Activated CD4-positive, alpha-beta T cell treated with anti-CD3 and anti-CD28 coated beads for 36 hours (primary cell): ENCODE results near the gene LIPJ. TPM values are rescaled to one million over a fixed set of nuclear protein-coding genes. Genes with fewer than 3 reads are reported as not detected.

Experiments used
- ATAC-seq: fragments of 200-7000 bp; cut with Tn5 transposase; one replicate; pipeline ENCODE4 v1.10.0; 2021; ENCODE audit warnings: mild to moderate bottlenecking, moderate library complexity
- CTCF ChIA-PET: fragments of 350-600 bp; sonication (Branson Sonifier 250); formaldehyde crosslinking; loops from one replicate; lab custom pipeline; 2021; ENCODE audit warnings: antibody characterized with exemption; lab: Charles Lee
- POLR2A ChIA-PET: fragments of 350-600 bp; sonication (Branson Sonifier 250); formaldehyde crosslinking; loops from one replicate; lab custom pipeline; 2021; ENCODE audit warnings: antibody characterized with exemption, inconsistent platforms; lab: Charles Lee
- DNase-seq: peaks from one replicate; pipeline ENCODE4 v3.0.0-alpha.2; 2020
- H3K27ac Mint-ChIP-seq: one replicate; pipeline ENCODE4 v1.8.0; 2021; ENCODE audit warnings: mixed read lengths
- H3K27me3 Mint-ChIP-seq: one replicate; pipeline ENCODE4 v1.8.0; 2021; ENCODE audit warnings: mixed read lengths
- H3K36me3 Mint-ChIP-seq: one replicate; pipeline ENCODE4 v1.8.0; 2021; ENCODE audit warnings: low read depth, mixed read lengths
- H3K4me1 Mint-ChIP-seq: one replicate; pipeline ENCODE4 v1.8.0; 2021; ENCODE audit warnings: mixed read lengths
- H3K4me3 Mint-ChIP-seq: one replicate; pipeline ENCODE4 v1.8.0; 2021; ENCODE audit warnings: mild to moderate bottlenecking, moderate library complexity, mixed read lengths
- H3K9me3 Mint-ChIP-seq: one replicate; pipeline ENCODE4 v1.8.0; 2021; ENCODE audit warnings: low read depth, mixed read lengths
- intact Hi-C, 2 experiments: fragments of 100-400 bp; cut with DNase I in 1 of 2; cut with micrococcal nuclease in 1 of 2; formaldehyde crosslinking; loops; one replicate each; pipeline versions ENCODE4 v1.14.2 to v1.15.1; 2022 to 2024; cut with DNase I, micrococcal nuclease
- total RNA-seq, 2 experiments: library from RNA; stranded (reverse); gene quantifications; one replicate each; pipeline ENCODE4 v1.2.3, GENCODE V29; 2021

Gene LIPJ
- total RNA-seq, 2 experiments from 2014 or later = not detected

GRCh38 chr10:88594482-88594881, 7.9 kb downstream of the LIPJ start:
- H3K4me3 Mint-ChIP-seq = no peak overlapping the region
- no peaks in the 10 kb centered on the region for H3K36me3 Mint-ChIP-seq
- no peak for ATAC-seq
- no peaks in the 10 kb centered on the region for H3K9me3 Mint-ChIP-seq
- CTCF ChIA-PET = interaction anchor here (0.7 to 2.6 kb wide), 3 partner anchors 9 to 184 kb away, joined by 3 to 8 read pairs (median 6); partner anchors contain the start of gene RNLS
- POLR2A ChIA-PET = no interaction called here
- no peaks in the 10 kb centered on the region for H3K27me3 Mint-ChIP-seq
- H3K27ac Mint-ChIP-seq = no peak overlapping the region
- intact Hi-C loops = no loop called here
- peaks cover 8% of the 10 kb centered on the region for H3K4me1 Mint-ChIP-seq
- DNase-seq = no peak

DNA sequence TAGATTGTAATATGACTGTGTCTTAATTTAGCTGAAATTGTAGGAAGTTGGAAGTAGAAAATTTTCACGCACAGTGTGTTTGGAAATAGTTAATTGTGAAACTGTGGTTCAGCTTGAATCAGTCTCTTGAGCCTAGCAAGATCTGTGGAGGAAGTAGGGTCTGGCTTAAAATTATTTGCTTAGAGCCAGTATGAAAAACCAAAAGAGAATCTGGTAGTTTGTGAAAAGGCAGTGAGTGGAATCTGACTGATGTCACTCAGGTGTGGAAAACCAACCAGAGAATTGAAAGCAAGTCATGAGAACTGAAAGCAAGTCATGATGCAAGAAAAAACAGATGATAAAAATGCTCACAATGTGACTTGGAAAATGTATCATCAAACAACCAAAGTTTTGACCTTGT, 11.5 kb downstream of the LIPJ start:
- H3K4me3 Mint-ChIP-seq = no peak overlapping the region
- ChIA-PET CTCF (no interaction called here), POLR2A (interaction anchor here (0.6 kb wide), 1 partner anchor 13 kb away, joined by 3 read pairs; no protein-coding TSS in a partner anchor)
- H3K36me3 Mint-ChIP-seq = no peaks in the 10 kb centered on the region
- no peak for DNase-seq
- intact Hi-C loops = no loop called here
- H3K27ac Mint-ChIP-seq = no peak overlapping the region
- ATAC-seq = peak; percentile 47
- H3K4me1 Mint-ChIP-seq = peaks cover 8% of the 10 kb centered on the region
- no peaks in the 10 kb centered on the region for H3K27me3 Mint-ChIP-seq
- H3K9me3 Mint-ChIP-seq = no peaks in the 10 kb centered on the region

- ATAC-seq = no peak
- CTCF ChIA-PET = no interaction called here
- H3K27me3 Mint-ChIP-seq = peaks cover 3% of the 10 kb centered on the region
Observed at GRCh38 chr10:88608052-88608732, 21.6 kb downstream of the LIPJ start.

GRCh38 chr10:88608780-88609179, 22.2 kb downstream of the LIPJ start:
- Mint-ChIP-seq H3K36me3 (no peaks in the 10 kb centered on the region), H3K4me3 (no peak overlapping the region), H3K4me1 (no peaks in the 10 kb centered on the region), H3K9me3 (no peaks in the 10 kb centered on the region), H3K27me3 (peaks cover 3% of the 10 kb centered on the region), H3K27ac (no peak overlapping the region)
- intact Hi-C loops = no loop called here
- ChIA-PET POLR2A (no interaction called here), CTCF (no interaction called here)
- ATAC-seq = no peak
- no peak for DNase-seq

More at GRCh38 chr10:88608052-88608732, 21.6 kb downstream of the LIPJ start:
- Mint-ChIP-seq H3K9me3 (no peaks in the 10 kb centered on the region), H3K27ac (no peak overlapping the region), H3K4me3 (no peak overlapping the region), H3K36me3 (no peaks in the 10 kb centered on the region), H3K4me1 (no peaks in the 10 kb centered on the region)
- POLR2A ChIA-PET = no interaction called here
- DNase-seq = no peak
- intact Hi-C loops = no loop called here

DNA sequence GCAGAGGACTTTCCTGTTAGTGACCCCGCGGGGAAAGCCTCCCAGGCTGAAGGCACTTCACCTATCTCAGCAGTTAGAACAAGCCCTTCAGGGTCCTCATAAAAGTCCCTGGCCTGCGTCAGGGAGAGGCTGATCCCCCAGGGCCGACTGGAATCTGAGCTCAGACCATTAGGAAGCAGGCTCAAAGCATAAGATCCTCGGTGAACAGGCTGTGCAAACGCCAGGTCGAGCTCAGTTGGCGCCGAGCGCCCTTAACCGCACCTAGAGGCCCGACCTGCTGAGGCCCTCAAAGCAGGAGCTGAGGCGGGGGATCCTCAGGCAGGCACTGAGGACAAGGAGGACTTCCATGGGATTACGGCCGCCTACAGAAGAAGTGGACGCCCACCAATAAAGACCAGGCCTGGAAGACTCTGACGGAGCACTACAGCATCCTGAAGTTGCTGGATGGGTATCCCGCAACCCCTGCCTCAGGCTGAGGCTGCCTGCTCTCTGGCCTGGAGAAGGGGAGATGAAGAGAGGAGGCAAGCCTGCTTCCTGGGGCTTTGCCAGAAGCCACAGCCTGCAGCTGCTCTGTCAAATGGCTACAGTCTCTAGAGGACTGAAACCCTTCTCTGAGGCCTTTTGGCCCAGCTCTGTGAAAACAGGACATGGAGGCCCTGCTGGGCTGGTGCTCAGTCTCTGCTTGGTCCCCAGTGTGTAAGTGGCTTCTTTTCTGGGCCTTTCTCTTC, 29.9 kb downstream of the LIPJ start:
- POLR2A ChIA-PET = no interaction called here
- H3K4me1 Mint-ChIP-seq = no peaks in the 10 kb centered on the region

DNA sequence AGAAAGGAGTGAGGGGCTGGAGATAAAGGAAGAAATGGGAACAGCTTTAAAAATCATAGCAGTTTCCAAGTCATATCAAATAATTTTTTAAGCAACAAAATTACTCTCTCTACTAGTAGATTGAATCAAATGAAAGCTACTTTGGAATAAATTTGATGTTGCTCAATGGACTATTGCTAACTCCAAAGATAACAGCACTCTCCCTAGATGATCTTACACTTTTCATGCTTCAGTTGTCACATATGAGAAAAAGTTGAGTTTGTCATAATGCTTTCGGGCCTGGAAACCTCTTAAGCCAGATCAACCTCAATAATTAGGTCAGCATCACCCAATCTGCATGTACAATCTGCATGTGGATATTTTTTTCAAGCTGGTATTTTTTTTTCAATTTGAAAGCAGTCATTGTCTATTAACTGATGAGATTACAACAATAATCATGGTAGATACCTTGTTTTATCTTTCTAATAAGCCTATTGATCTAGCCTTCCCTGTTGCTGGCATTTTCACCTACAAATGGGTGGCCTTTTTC, 31.3 kb downstream of the LIPJ start:
- intact Hi-C loops = no loop called here
- Mint-ChIP-seq H3K4me3 (no peak overlapping the region), H3K27me3 (no peaks in the 10 kb centered on the region), H3K27ac (no peak overlapping the region), H3K36me3 (no peaks in the 10 kb centered on the region), H3K9me3 (no peaks in the 10 kb centered on the region), H3K4me1 (no peaks in the 10 kb centered on the region)
- no peak for ATAC-seq
- no peak for DNase-seq
- POLR2A ChIA-PET = no interaction called here
- CTCF ChIA-PET = interaction anchor here (0.8 to 1.1 kb wide), 3 partner anchors 35 to 206 kb away, joined by 3 to 5 read pairs (median 4); partner anchors contain the start of gene RNLS

More for the DNA sequence above, 29.9 kb downstream of the LIPJ start:
- Mint-ChIP-seq H3K27me3 (no peaks in the 10 kb centered on the region), H3K36me3 (no peaks in the 10 kb centered on the region), H3K27ac (no peak overlapping the region), H3K4me3 (no peak overlapping the region), H3K9me3 (no peaks in the 10 kb centered on the region)
- ATAC-seq (no peak), DNase-seq (no peak)
- intact Hi-C loops = no loop called here
- CTCF ChIA-PET = interaction anchor here (1.1 kb wide), 1 partner anchor 33 kb away, joined by 5 read pairs; the partner anchor contains the start of gene RNLS

DNA sequence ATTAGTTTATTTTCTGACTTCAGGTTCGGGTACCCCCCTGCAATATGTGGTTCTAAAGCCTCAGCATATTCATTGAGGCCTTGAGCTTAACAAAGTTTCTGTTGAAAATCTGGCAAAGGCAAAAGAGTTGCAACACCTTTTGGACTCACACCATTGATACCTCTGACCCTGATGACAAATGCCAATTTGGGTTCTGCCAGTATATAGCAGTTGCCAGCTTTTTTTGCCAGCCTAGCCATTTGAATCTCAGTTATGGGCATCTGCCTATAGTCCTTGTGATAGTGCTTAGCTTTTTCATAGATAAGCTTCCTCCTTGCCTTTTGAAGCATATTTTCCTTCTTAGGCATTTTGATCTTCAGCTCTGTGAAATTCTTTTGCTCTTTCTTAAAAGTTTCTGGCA, 31.9 kb downstream of the LIPJ start:
- CTCF ChIA-PET = no interaction called here
- Mint-ChIP-seq H3K36me3 (no peaks in the 10 kb centered on the region), H3K27ac (no peak overlapping the region), H3K4me3 (no peak overlapping the region), H3K4me1 (no peaks in the 10 kb centered on the region), H3K27me3 (no peaks in the 10 kb centered on the region), H3K9me3 (no peaks in the 10 kb centered on the region)
- DNase-seq = no peak
- ATAC-seq = no peak
- POLR2A ChIA-PET = no interaction called here
- intact Hi-C loops = no loop called here

GRCh38 chr10:88620441-88620840, 33.9 kb downstream of the LIPJ start:
- ChIA-PET CTCF (interaction anchor here (0.7 kb wide), 1 partner anchor 37 kb away, joined by 3 read pairs; the partner anchor contains the start of gene RNLS), POLR2A (no interaction called here)
- H3K36me3 Mint-ChIP-seq = no peaks in the 10 kb centered on the region

DNA sequence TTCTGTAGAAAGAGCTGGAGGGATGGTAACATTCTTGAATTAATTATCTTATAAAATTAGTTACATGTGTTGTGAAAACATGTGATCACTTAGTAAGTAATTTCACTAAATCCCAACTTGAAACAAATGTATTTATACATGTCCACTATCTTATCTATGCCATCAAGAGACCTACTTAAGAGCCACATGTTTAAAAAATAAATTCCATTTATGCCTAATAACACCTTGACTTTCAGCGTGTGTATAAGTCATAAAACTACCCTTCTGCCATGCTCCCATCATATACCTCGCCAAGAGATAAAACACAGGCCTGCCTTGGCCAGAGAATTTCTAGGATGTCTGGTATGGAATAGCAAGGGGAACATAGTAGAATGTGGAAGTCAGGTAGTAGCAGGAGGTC, 37.3 kb downstream of the LIPJ start:
- ChIA-PET POLR2A (no interaction called here), CTCF (interaction anchor here (0.7 kb wide), 1 partner anchor 12 kb away, joined by 3 read pairs; no protein-coding TSS in a partner anchor)
- Mint-ChIP-seq H3K4me1 (no peaks in the 10 kb centered on the region), H3K27me3 (no peaks in the 10 kb centered on the region), H3K27ac (no peak overlapping the region), H3K4me3 (no peak overlapping the region), H3K36me3 (no peaks in the 10 kb centered on the region), H3K9me3 (peaks cover 4% of the 10 kb centered on the region)
- intact Hi-C loops = no loop called here
- DNase-seq = no peak
- no peak for ATAC-seq

More at GRCh38 chr10:88620441-88620840, 33.9 kb downstream of the LIPJ start:
- no peaks in the 10 kb centered on the region for H3K27me3 Mint-ChIP-seq
- no peak overlapping the region for H3K4me3 Mint-ChIP-seq
- no peaks in the 10 kb centered on the region for H3K9me3 Mint-ChIP-seq
- H3K4me1 Mint-ChIP-seq = no peaks in the 10 kb centered on the region
- ATAC-seq (no peak), DNase-seq (no peak)
- intact Hi-C loops = no loop called here
- no peak overlapping the region for H3K27ac Mint-ChIP-seq

DNA sequence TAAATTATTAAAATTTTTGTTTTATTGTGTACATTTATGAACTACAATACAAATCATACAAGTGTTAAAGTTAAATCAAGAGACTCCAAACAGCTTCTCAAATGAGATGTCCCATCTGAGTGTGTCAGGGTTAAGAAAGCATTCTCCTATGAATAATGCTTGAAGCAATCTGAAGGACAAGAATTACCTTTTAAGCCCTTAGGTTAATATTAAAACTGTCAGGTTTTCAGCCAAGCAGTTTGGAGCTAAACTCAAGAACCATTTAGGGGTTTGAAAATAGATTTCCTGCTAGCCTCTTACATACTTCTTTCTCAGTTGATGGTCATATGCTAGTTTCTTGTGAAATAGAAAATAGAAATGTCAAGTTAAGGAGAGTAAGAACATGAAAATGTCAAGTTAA, 38.3 kb downstream of the LIPJ start:
- POLR2A ChIA-PET = no interaction called here
- H3K27ac Mint-ChIP-seq = no peak overlapping the region
- no peaks in the 10 kb centered on the region for H3K27me3 Mint-ChIP-seq
- H3K4me1 Mint-ChIP-seq = no peaks in the 10 kb centered on the region
- no peaks in the 10 kb centered on the region for H3K36me3 Mint-ChIP-seq
- no peak for ATAC-seq
- DNase-seq = no peak
- peaks cover 4% of the 10 kb centered on the region for H3K9me3 Mint-ChIP-seq
- H3K4me3 Mint-ChIP-seq = no peak overlapping the region
- CTCF ChIA-PET = no interaction called here
- intact Hi-C loops = no loop called here

DNA sequence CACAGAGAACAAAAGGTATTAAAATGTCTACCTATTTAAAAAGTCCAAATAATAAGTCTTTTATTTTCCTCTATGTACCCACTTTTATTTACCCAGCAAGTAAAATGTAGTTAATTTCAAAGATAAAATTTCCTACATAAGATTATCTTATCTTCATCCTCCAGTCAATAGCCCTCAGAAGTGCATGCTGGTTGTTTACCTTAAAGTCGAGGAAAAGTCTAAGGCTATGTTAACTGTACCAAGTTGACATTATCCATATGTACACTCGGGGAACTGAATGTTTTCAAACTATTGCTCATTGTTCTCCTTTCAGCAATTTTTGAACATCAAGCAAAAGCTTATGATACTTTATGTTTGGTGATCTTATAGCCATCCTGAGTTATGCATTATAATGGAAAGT, 53.6 kb downstream of the LIPJ start:
- intact Hi-C loops = no loop called here
- ATAC-seq (no peak), DNase-seq (no peak)
- ChIA-PET CTCF (no interaction called here), POLR2A (interaction anchor here (0.5 kb wide), 1 partner anchor 295 kb away, joined by 3 read pairs; no protein-coding TSS in a partner anchor)
- Mint-ChIP-seq H3K4me3 (no peak overlapping the region), H3K27me3 (peaks cover 23% of the 10 kb centered on the region), H3K9me3 (no peaks in the 10 kb centered on the region), H3K27ac (no peak overlapping the region), H3K4me1 (no peaks in the 10 kb centered on the region), H3K36me3 (no peaks in the 10 kb centered on the region)
